Thyroid gland (tissue), 4 donors: ENCODE data around the gene CEP250. TPM values are rescaled to one million over a fixed set of nuclear protein-coding genes. Genes with fewer than 3 reads are reported as not detected.

Experiments
- DNase-seq, 2 donors: peaks; one replicate each; pipeline ENCODE4 v3.0.0-alpha.2; 2019
- H3K27ac ChIP-seq, 3 donors: fragments of 200-600 bp; sonication (generic); 1 replicate in 2 of 3; 2 replicates in 1 of 3; pipeline ENCODE4 v1.5.1; 2016 to 2019; ENCODE audit warnings: mild to moderate bottlenecking in 1 of 3, moderate library complexity in 1 of 3
- H3K27me3 ChIP-seq: fragments of 200-600 bp; sonication (generic); one replicate; pipeline ENCODE4 v1.5.1; 2019
- H3K36me3 ChIP-seq, 2 donors: fragments of 200-600 bp; sonication (generic); one replicate each; pipeline ENCODE4 v1.5.1; 2016 to 2019
- H3K4me1 ChIP-seq, 2 donors: fragments of 200-600 bp; sonication (generic); one replicate each; pipeline ENCODE4 v1.5.1; 2017 to 2019
- H3K4me3 ChIP-seq, 3 donors: fragments of 200-600 bp; sonication (generic); replicated peaks in 1 of 3; 1 replicate in 2 of 3; 2 replicates in 1 of 3; pipeline ENCODE4 v1.5.1; 2016; ENCODE audit warnings: mild to moderate bottlenecking in 1 of 3
- H3K9me3 ChIP-seq: fragments of 200-600 bp; sonication (generic); one replicate; pipeline ENCODE4 v1.5.1; 2017
- CTCF ChIP-seq, 6 experiments: fragments of 200-600 bp in 3 of 6; fragments of 450-650 bp in 3 of 6; sonication (generic) in 3 of 6; IDR thresholded peaks; one replicate each; pipeline ENCODE4 v1.5.1; 2016 to 2019; ENCODE audit warnings: antibody characterized with exemption in 6 of 6, mild to moderate bottlenecking in 2 of 6, inconsistent platforms in 1 of 6, moderate library complexity in 1 of 6
- POLR2A ChIP-seq, 2 donors: fragments of 450-650 bp; IDR thresholded peaks; one replicate each; pipeline ENCODE4 v1.6.1; 2017; ENCODE audit warnings: antibody characterized with exemption in 2 of 2, mild to moderate bottlenecking in 2 of 2, moderate library complexity in 1 of 2
- WGBS, 2 donors: methylation state at CpG; one replicate each; pipeline ENCODE4 v1.1.5; 2017; 5-methylcytosine and 5-hydroxymethylcytosine counted together
- intact Hi-C: fragments of 100-400 bp; cut with DNase I; formaldehyde crosslinking; loops from one replicate; pipeline ENCODE4 v1.15.1; 2023
- total RNA-seq, 4 donors: library from RNA; depleted of rRNA; stranded (reverse); fragments of >200 nt; gene quantifications; one replicate each; pipeline ENCODE4 v1.2.3, GENCODE V29; 2016

CEP250 gene
- total RNA-seq, 4 donors from 2014 or later, result 17.5 to 198 (median 34.8) TPM

DNA sequence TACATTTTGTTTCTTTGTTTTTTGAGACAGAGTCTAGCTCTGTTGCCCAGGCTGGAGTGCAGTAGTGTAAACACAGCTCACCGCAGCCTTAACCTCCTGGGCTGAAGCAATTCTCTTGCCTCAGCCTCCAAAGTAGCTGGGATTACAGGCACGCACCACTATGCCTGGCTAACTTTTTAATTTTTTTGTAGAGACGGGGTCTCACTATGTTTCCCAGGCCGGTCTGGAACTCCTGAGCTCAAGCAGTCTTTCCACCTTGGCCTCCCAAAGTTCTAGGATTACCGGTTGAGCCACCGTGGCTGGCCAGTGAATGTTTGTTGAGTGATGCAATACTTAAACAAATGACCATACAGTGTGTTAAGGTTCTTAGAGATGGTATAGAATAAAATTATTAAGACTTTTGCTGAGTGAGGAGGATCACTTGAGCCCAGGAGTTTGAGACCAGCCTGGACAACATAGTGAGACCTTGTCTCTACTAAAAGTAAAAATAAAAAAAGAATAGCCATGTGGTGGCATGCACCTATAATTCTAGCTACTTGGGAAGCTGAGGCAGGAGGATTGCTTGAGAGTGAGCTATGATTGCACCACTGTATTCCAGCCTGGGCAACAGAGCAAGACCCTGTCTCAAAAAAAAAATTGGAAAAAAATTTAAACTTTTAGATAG lies 13.4 kb downstream of the CEP250 start:
- intact Hi-C loops, result loop anchor here (10.0 kb wide), 1 partner anchor 236 kb away; no protein-coding TSS in a partner anchor
- Histone ChIP-seq H3K9me3 (no peaks in the 10 kb centered on the region), H3K4me1 (no peaks in the 10 kb centered on the region), H3K36me3 (peaks cover 21 to 25% of the 10 kb centered on the region in 2 donors), H3K27me3 (no peaks in the 10 kb centered on the region), H3K4me3 (no peak overlapping the region), H3K27ac (no peak overlapping the region)
- no peak for DNase-seq
- 74 to 78% methylated on average over 6 of the region's 6 CpGs for WGBS, 2 donors
- TF ChIP-seq POLR2A (IDR thresholded peaks at IDR 0.05), result no peak
- no peak for TF ChIP-seq CTCF (IDR thresholded peaks at IDR 0.05)

- no peak for DNase-seq
- no peaks in the 10 kb centered on the region for H3K4me1 ChIP-seq
- TF ChIP-seq POLR2A (IDR thresholded peaks at IDR 0.05), result no peak
- TF ChIP-seq CTCF (IDR thresholded peaks at IDR 0.05), result no peak
- no peaks in the 10 kb centered on the region for H3K9me3 ChIP-seq
- intact Hi-C loops, result no loop called here
- H3K27me3 ChIP-seq, result no peaks in the 10 kb centered on the region
- H3K4me3 ChIP-seq, result no peak overlapping the region
- no peak overlapping the region for H3K27ac ChIP-seq
- H3K36me3 ChIP-seq, result peaks cover 33 to 41% of the 10 kb centered on the region in 2 donors
- 90 to 92% methylated on average over 3 of the region's 3 CpGs for WGBS, 2 donors
These were observed 16.8 kb downstream of the CEP250 start for GRCh38 chr20:35472209-35472608.

DNA sequence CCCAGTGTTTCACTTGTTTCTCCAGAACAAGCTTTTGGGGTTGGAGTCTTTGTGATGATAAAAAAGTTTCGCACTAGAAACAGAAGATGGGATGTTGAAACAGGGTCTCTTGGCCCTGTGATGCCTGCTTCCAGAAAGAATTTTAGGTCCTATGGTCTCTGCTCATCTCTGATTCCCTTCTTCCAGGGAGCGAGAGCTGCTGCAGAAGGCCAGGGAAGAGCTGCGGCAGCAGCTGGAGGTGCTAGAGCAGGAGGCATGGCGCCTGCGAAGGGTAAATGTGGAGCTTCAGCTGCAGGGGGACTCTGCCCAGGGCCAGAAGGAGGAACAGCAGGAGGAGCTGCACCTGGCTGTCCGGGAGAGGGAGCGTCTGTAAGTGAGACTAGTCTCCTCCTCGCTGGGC lies 18.3 kb downstream of the CEP250 start:
- no peaks in the 10 kb centered on the region for H3K27me3 ChIP-seq
- intact Hi-C loops, result no loop called here
- TF ChIP-seq CTCF (IDR thresholded peaks at IDR 0.05), result no peak
- TF ChIP-seq POLR2A (IDR thresholded peaks at IDR 0.05), result no peak
- H3K4me1 ChIP-seq, result no peaks in the 10 kb centered on the region
- no peaks in the 10 kb centered on the region for H3K9me3 ChIP-seq
- 84 to 94% methylated on average over 8 of the region's 8 CpGs for WGBS, 2 donors
- H3K36me3 ChIP-seq, result peaks cover 43 to 52% of the 10 kb centered on the region in 2 donors
- no peak overlapping the region for H3K4me3 ChIP-seq
- H3K27ac ChIP-seq, result no peak overlapping the region
- DNase-seq, result no peak

DNA sequence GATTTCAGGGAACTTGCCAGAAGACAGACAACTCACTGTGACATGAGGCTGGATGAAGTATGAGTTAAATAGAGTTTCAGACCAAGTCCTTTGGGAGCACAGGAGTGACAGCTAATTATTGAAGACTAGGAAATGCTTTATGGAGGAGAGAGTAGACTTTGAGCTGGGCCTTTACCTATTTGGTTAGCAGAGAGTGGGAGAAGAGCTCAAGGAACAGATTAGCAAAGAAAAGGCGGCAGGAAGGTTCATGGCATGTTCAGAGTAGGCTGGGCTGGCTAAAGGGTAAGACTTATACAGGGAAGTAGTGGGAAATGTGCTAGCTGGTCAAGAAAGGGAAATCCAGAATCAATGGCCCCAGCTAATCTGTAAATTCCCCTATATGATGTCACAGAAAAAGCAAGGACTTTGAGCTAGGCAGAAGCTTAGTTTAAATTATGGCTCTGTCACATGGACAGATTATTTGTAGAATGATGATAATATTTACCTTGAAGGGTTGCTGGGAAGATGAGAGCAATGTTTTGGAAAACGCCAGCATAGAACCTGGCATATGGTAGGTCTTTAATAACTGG lies 19.0 kb downstream of the CEP250 start:
- WGBS, 2 donors, result 98 to 99% methylated on average over 2 of the region's 2 CpGs
- DNase-seq, result no peak
- Histone ChIP-seq H3K36me3 (peaks cover 50 to 55% of the 10 kb centered on the region in 2 donors), H3K27ac (no peak overlapping the region), H3K4me3 (no peak overlapping the region), H3K27me3 (no peaks in the 10 kb centered on the region), H3K9me3 (no peaks in the 10 kb centered on the region), H3K4me1 (no peaks in the 10 kb centered on the region)
- intact Hi-C loops, result no loop called here
- TF ChIP-seq POLR2A (IDR thresholded peaks at IDR 0.05) (no peak), CTCF (IDR thresholded peaks at IDR 0.05) (no peak)

DNA sequence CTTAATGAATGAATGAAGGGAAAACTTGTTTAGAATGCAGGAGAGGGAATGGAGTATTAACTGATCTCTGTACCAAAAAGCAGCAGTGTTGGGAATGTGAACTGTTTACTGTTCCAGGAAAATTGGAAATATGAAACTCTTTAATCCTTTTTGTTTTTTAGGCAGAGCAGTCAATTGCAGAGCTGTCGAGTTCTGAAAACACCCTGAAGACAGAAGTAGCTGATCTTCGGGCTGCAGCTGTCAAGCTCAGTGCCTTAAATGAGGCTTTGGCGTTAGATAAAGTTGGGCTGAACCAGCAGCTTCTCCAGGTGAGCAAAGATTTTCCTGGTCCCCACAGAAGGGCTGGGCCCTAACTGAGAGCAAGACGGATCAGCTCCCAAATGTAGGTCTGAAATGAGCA lies 20.9 kb downstream of the CEP250 start:
- Histone ChIP-seq H3K4me1 (no peaks in the 10 kb centered on the region), H3K9me3 (no peaks in the 10 kb centered on the region), H3K4me3 (no peak overlapping the region), H3K27me3 (no peaks in the 10 kb centered on the region), H3K27ac (no peak overlapping the region), H3K36me3 (peaks cover 50 to 54% of the 10 kb centered on the region in 2 donors)
- TF ChIP-seq POLR2A (IDR thresholded peaks at IDR 0.05), result no peak
- no peak for TF ChIP-seq CTCF (IDR thresholded peaks at IDR 0.05)
- WGBS, 2 donors, result 92 to 100% methylated on average over 4 of the region's 4 CpGs
- DNase-seq, result no peak
- intact Hi-C loops, result no loop called here
